WERI-Rb-1 (cell line): ENCODE results near the gene SEC22B.
"Not testable (repeated sequence)": the region's sequence is repeated elsewhere in the genome, so short reads cannot be mapped to it uniquely, and the experiment has no call there.

Experiments
- DNase-seq: peaks from one replicate; pipeline ENCODE4 v3.0.0-alpha.2; 2020
- H3K27ac ChIP-seq: fragments of 250-450 bp; sonication (Bioruptor Pico); 2 replicates; pipeline ENCODE4 v1.5.1; 2020; ENCODE audit warnings: mild to moderate bottlenecking, moderate library complexity
- H3K27me3 ChIP-seq: fragments of 250-450 bp; sonication (Bioruptor Pico); 2 replicates; pipeline ENCODE4 v1.5.1; 2021; ENCODE audit warnings: mild to moderate bottlenecking, low read depth, moderate library complexity; ENCODE audit not compliant: insufficient read depth, severe bottlenecking
- H3K36me3 ChIP-seq: fragments of 250-450 bp; sonication (Bioruptor Pico); 2 replicates; pipeline ENCODE4 v1.5.1; 2020; ENCODE audit warnings: mild to moderate bottlenecking, moderate library complexity
- H3K4me3 ChIP-seq: 2 replicates; pipeline ENCODE4 v1.5.1; 2011; ENCODE audit warnings: low read depth, mild to moderate bottlenecking, control low read depth, low read length
- H3K9me3 ChIP-seq: fragments of 250-450 bp; sonication (Bioruptor Pico); 2 replicates; pipeline ENCODE4 v1.5.1; 2021; ENCODE audit warnings: mild to moderate bottlenecking, moderate library complexity; ENCODE audit not compliant: severe bottlenecking
- TF ChIP-seq, protein P1 (sequence below): IDR thresholded peaks from 2 replicates; pipeline ENCODE4 v1.5.1; 2011; ENCODE audit warnings: low read depth, mild to moderate bottlenecking, control low read depth, inconsistent platforms, low read length

The SEC22B gene

GRCh38 chr1:120142512-120143263 is 33.6 kb downstream of the SEC22B start:
- H3K36me3 ChIP-seq, DNase-seq: not testable (repeated sequence)

GRCh38 chr1:120141865-120142264 is 34.5 kb downstream of the SEC22B start:
- not testable (repeated sequence) for H3K36me3 ChIP-seq, H3K4me3 ChIP-seq, DNase-seq, H3K27ac ChIP-seq, H3K9me3 ChIP-seq, H3K27me3 ChIP-seq

More at GRCh38 chr1:120142512-120143263, 33.6 kb downstream of the SEC22B start:
- not testable (repeated sequence) for H3K27ac ChIP-seq, H3K9me3 ChIP-seq, H3K4me3 ChIP-seq, H3K27me3 ChIP-seq

GRCh38 chr1:120140656-120141265 is 35.6 kb downstream of the SEC22B start:
- H3K4me3 ChIP-seq, DNase-seq, H3K27me3 ChIP-seq, H3K27ac ChIP-seq, H3K9me3 ChIP-seq, H3K36me3 ChIP-seq: not testable (repeated sequence)

- H3K36me3 ChIP-seq, H3K27me3 ChIP-seq, H3K9me3 ChIP-seq, H3K4me3 ChIP-seq, DNase-seq, H3K27ac ChIP-seq: not testable (repeated sequence)
These were observed 40.2 kb downstream of the SEC22B start for GRCh38 chr1:120136086-120136485.

- H3K4me3 ChIP-seq, H3K27me3 ChIP-seq, H3K36me3 ChIP-seq, H3K27ac ChIP-seq, H3K9me3 ChIP-seq, DNase-seq: not testable (repeated sequence)
These were observed 42.4 kb downstream of the SEC22B start for GRCh38 chr1:120133928-120134325.

DNA sequence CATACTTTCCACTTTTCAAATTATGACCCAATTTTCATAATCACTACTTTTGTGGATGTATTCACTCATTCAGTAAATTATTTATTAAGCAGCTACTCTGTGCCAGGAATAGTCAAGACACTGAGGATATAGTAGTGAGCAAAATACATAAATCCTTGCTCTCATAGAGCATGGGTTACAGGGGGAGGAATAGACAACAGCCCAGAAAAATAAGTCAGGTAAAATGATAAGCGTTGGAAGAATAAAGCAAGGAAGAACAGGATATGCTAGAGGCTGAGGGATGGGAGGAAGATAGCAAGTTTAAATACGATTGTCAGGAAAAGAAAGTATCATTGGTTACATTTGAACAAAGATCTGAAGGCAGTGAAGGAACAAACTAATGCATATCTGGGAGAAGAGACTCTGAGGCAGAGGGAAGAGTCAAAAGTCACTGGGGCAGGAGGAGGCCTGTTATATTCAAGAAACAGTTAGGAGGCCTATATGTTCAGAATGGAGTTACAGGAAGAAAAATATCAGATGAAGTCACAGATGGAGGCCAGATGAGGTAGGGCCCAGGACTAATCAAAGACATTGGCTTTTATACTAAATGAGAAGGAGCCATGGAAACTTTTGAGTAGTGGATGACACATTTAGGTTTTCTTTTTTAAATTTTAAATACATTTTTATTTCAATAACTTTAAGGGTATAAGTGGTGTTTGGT is 42.9 kb downstream of the SEC22B start:
- no peak overlapping the region for H3K27ac ChIP-seq
- no peak overlapping the region for H3K4me3 ChIP-seq
- H3K27me3 ChIP-seq: no peaks in the 10 kb centered on the region

GRCh38 chr1:120132406-120132763 is 43.9 kb downstream of the SEC22B start:
- H3K9me3 ChIP-seq, DNase-seq, H3K4me3 ChIP-seq, H3K27ac ChIP-seq, H3K27me3 ChIP-seq, H3K36me3 ChIP-seq: not testable (repeated sequence)

More for the DNA sequence above, 42.9 kb downstream of the SEC22B start:
- H3K9me3 ChIP-seq: peaks cover 2% of the 10 kb centered on the region
- DNase-seq: no peak
- no peaks in the 10 kb centered on the region for H3K36me3 ChIP-seq
- TF ChIP-seq, protein P1, sequence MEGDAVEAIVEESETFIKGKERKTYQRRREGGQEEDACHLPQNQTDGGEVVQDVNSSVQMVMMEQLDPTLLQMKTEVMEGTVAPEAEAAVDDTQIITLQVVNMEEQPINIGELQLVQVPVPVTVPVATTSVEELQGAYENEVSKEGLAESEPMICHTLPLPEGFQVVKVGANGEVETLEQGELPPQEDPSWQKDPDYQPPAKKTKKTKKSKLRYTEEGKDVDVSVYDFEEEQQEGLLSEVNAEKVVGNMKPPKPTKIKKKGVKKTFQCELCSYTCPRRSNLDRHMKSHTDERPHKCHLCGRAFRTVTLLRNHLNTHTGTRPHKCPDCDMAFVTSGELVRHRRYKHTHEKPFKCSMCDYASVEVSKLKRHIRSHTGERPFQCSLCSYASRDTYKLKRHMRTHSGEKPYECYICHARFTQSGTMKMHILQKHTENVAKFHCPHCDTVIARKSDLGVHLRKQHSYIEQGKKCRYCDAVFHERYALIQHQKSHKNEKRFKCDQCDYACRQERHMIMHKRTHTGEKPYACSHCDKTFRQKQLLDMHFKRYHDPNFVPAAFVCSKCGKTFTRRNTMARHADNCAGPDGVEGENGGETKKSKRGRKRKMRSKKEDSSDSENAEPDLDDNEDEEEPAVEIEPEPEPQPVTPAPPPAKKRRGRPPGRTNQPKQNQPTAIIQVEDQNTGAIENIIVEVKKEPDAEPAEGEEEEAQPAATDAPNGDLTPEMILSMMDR: no peak

DNA sequence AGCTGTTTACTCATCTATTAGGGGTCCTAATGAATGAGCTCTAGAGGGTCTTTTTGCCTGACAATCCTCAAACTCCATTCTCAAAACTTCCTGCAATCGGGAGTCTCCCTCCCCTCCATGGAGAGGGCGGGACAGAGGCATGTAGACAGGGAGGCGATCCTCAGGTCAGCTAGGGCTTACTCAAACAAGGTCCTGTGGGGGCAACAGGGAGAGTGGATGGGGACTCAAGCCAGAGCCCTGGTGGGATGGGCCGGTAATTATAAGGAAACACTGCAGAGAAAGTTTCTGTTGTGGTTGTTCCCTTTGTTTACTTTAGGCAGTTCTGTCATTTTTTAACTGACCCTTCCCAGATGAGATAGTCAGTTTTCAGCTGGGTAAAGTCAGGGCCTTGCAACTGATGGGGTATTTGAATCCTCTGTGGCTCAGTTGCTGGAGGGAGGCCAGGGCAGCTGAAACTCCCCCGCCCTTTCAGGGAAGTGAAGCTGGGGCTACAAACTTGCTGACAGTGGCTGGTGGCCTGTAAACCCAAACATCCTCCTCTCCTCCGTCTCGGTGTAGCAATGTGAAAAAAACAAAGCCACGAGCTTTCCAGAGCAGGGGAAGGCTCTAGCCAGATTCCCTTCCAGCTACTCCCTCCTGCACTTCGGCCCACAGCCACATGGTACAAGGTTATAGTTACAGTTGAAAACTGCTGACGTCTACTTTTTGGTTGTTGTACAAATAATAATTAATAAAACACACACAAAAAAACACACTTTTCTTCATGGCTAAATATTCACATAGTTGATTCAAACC is 44.5 kb downstream of the SEC22B start:
- H3K9me3 ChIP-seq, H3K27ac ChIP-seq, H3K4me3 ChIP-seq, H3K36me3 ChIP-seq, H3K27me3 ChIP-seq, DNase-seq: not testable (repeated sequence)

DNA sequence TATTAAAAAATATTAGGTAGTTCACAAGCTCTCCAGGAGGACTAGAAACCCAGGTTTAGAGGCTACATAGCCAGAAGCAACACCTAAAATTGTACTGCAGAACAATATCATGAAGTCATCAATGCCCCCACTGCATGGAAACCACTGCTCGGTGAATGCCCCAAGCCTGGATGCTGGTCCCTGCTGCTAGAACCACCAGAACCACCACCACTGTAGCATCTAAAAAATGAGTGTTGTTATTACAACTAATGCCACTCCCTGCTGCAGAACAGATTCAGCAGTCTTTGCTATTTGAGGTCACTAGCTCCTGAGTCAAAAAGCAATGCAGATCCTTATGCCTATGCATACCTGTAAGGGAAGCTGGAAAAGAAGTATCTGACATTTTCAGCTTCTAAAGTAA is 48.4 kb downstream of the SEC22B start:
- H3K27ac ChIP-seq, H3K9me3 ChIP-seq, H3K4me3 ChIP-seq, H3K27me3 ChIP-seq, H3K36me3 ChIP-seq, DNase-seq: not testable (repeated sequence)

DNA sequence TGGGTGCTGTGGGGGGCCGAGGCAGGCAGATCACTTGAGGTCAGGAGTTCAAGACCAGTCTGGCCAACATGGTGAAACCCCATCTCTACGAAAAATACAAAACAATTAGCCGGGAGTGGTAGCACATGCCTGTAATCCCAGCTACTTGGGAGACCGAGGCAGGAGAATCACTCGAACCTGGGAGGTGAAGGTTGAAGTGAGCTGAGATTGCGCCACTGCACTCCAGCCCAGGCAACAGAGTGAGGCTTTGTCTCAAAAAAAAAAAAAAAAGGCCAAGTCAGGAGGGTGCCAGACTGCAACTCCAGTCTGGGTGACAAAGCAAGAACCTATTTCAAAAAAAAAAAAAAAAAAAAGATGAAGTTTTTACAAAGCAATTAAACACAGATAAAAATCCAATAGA is 50.1 kb downstream of the SEC22B start:
- H3K36me3 ChIP-seq, H3K9me3 ChIP-seq, H3K4me3 ChIP-seq, H3K27ac ChIP-seq, DNase-seq, H3K27me3 ChIP-seq: not testable (repeated sequence)

- H3K27ac ChIP-seq, H3K36me3 ChIP-seq, H3K9me3 ChIP-seq, H3K27me3 ChIP-seq, H3K4me3 ChIP-seq, DNase-seq: not testable (repeated sequence)
These were observed 51.7 kb downstream of the SEC22B start for GRCh38 chr1:120124628-120125027.

GRCh38 chr1:120123813-120124510 is 52.4 kb downstream of the SEC22B start:
- DNase-seq, H3K9me3 ChIP-seq: not testable (repeated sequence)

More at GRCh38 chr1:120123813-120124510, 52.4 kb downstream of the SEC22B start:
- not testable (repeated sequence) for H3K27ac ChIP-seq, H3K27me3 ChIP-seq, H3K4me3 ChIP-seq, H3K36me3 ChIP-seq
